ENCODE measurements around the gene CTNND1. TPM values are rescaled to one million over a fixed set of nuclear protein-coding genes. Genes with fewer than 3 reads are reported as not detected.

Gene CTNND1
- total RNA-seq, 2 experiments from 2014 or later, result 2.4 to 4.5 TPM

GRCh38 chr11:57742087-57742452, 19.5 kb upstream of the CTNND1 start:
- Mint-ChIP-seq H3K27me3 (no peaks in the 10 kb centered on the region), H3K27ac (peak overlapping the region; percentile 95), H3K36me3 (ENCODE audit: low read depth) (peaks cover 68% of the 10 kb centered on the region), H3K4me3 (peak overlapping the region; percentile 98), H3K4me1 (peaks cover 28% of the 10 kb centered on the region), H3K9me3 (no peaks in the 10 kb centered on the region)
- POLR2A ChIA-PET, result interaction anchor here (0.7 to 3.1 kb wide), 28 partner anchors 10 to 1402 kb away, joined by 3 to 54 read pairs (median 4); partner anchors contain the start of genes BTBD18, CLP1, FAM111B and MED19
- CTCF ChIA-PET, result interaction anchor here (0.6 to 4.1 kb wide), 6 partner anchors 10 to 174 kb away, joined by 4 to 35 read pairs (median 4); partner anchors contain the start of genes BTBD18 and UBE2L6
- no peak for DNase-seq

DNA sequence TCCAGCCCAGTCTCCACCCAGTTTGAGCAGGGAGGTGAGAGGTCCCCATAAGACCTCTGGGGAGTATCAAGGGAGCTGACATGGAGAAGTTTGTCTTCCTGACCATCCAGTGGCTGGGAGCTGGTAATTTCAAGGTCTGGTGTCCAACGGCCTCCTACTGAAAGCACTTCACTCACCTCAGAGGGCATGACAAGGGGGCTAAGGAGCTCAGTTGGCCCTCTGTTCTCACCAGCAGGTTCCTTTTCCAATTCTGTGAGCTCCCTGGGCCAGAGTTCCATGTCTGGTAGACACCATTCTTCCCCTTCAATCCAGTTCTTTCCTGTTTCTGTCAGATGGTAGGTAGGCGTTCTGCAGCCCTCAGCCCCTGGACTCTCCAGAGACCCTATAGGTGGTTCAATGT, 17.2 kb upstream of the CTNND1 start:
- H3K36me3 Mint-ChIP-seq (ENCODE audit: low read depth), result peaks cover 59% of the 10 kb centered on the region
- POLR2A ChIA-PET, result interaction anchor here (1.1 to 1.3 kb wide), 2 partner anchors 33 to 56 kb away, joined by 4 to 5 read pairs; partner anchors contain the start of genes MED19 and TMX2
- H3K4me1 Mint-ChIP-seq, result peaks cover 30% of the 10 kb centered on the region
- no peak overlapping the region for H3K4me3 Mint-ChIP-seq
- CTCF ChIA-PET, result no interaction called here
- H3K9me3 Mint-ChIP-seq, result no peaks in the 10 kb centered on the region
- H3K27ac Mint-ChIP-seq, result peak overlapping the region; percentile 36
- H3K27me3 Mint-ChIP-seq, result no peaks in the 10 kb centered on the region
- DNase-seq, result no peak

DNA sequence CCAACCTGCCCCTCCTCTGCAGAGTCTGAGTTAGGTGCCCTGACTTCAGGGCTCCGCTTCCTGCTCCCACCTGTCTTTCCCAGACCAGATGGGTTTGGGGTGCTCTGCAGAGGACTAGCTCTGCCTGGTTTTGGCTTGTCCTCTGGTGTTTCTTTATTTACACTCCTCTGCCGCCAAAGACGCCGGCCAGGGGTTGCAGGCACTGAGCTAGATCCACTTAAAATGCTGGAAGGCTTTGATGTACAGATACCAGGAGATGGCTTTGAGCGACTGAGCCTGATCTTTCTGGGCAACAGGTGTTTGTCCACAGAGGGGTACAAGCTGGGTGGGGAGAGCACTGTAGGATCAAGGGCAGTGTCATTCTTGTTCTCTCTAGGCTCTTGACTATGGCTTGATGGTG, 16.4 kb upstream of the CTNND1 start:
- H3K36me3 Mint-ChIP-seq (ENCODE audit: low read depth), result peaks cover 55% of the 10 kb centered on the region
- H3K27me3 Mint-ChIP-seq, result no peaks in the 10 kb centered on the region
- no peak for DNase-seq
- H3K27ac Mint-ChIP-seq, result no peak overlapping the region
- ChIA-PET POLR2A (interaction anchor here (1.1 kb wide), 1 partner anchor 33 kb away, joined by 4 read pairs; the partner anchor contains the start of genes MED19 and TMX2), CTCF (interaction anchor here (1.2 to 5.4 kb wide), 2 partner anchors 13 to 56 kb away, joined by 4 to 37 read pairs; no protein-coding TSS in a partner anchor)
- H3K4me3 Mint-ChIP-seq, result no peak overlapping the region
- peaks cover 27% of the 10 kb centered on the region for H3K4me1 Mint-ChIP-seq
- H3K9me3 Mint-ChIP-seq, result no peaks in the 10 kb centered on the region

DNA sequence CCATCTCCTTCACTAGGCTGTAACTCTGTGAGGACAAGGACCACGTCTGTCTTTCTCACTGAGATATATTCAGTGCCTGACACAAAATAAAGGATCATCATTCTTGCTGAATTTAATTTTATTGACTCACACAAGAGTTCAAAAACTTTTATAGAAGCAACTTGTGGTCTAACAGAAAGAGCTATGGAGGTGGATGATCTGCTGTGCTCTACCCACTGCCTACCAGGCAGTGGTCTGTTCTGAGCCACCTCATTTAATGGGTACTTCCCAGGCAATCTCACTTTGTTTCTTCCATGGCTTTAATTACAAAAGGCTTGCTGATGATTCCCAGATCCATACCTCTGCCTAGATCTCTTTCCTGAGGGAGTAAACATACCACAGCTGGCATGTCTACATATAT, 14.7 kb upstream of the CTNND1 start:
- H3K4me1 Mint-ChIP-seq, result peaks cover 19% of the 10 kb centered on the region
- H3K4me3 Mint-ChIP-seq, result no peak overlapping the region
- ChIA-PET POLR2A (interaction anchor here (0.9 kb wide), 1 partner anchor 18 kb away, joined by 3 read pairs; no protein-coding TSS in a partner anchor), CTCF (interaction anchor here (5.4 kb wide), 1 partner anchor 54 kb away, joined by 37 read pairs; no protein-coding TSS in a partner anchor)
- H3K36me3 Mint-ChIP-seq (ENCODE audit: low read depth), result peaks cover 48% of the 10 kb centered on the region
- no peaks in the 10 kb centered on the region for H3K27me3 Mint-ChIP-seq
- no peak overlapping the region for H3K27ac Mint-ChIP-seq
- no peaks in the 10 kb centered on the region for H3K9me3 Mint-ChIP-seq
- no peak for DNase-seq

GRCh38 chr11:57751176-57751575, 10.4 kb upstream of the CTNND1 start:
- H3K4me1 Mint-ChIP-seq, result peaks cover 4% of the 10 kb centered on the region
- no peak for DNase-seq
- no peak overlapping the region for H3K4me3 Mint-ChIP-seq
- H3K27me3 Mint-ChIP-seq, result no peaks in the 10 kb centered on the region
- H3K9me3 Mint-ChIP-seq, result no peaks in the 10 kb centered on the region
- peaks cover 18% of the 10 kb centered on the region for H3K36me3 Mint-ChIP-seq (ENCODE audit: low read depth)
- ChIA-PET CTCF (interaction anchor here (0.5 to 2.2 kb wide), 11 partner anchors 10 to 84 kb away, joined by 3 to 60 read pairs (median 3); partner anchors contain the start of gene SELENOH), POLR2A (interaction anchor here (1.0 to 2.1 kb wide), 2 partner anchors 9 to 49 kb away, joined by 4 to 13 read pairs; partner anchors contain the start of gene SELENOH)
- no peak overlapping the region for H3K27ac Mint-ChIP-seq

- CTCF ChIA-PET, result interaction anchor here (0.5 to 2.2 kb wide), 13 partner anchors 9 to 84 kb away, joined by 3 to 60 read pairs (median 3); partner anchors contain the start of gene SELENOH
- POLR2A ChIA-PET, result interaction anchor here (0.8 to 2.1 kb wide), 3 partner anchors 10 to 49 kb away, joined by 3 to 13 read pairs (median 4); partner anchors contain the start of gene SELENOH
- no peak within 1 kb of the TSS for H3K27ac Mint-ChIP-seq
- no peak for DNase-seq
- no peaks in the 10 kb centered on the region for H3K9me3 Mint-ChIP-seq
- no peak within 1 kb of the TSS for H3K4me3 Mint-ChIP-seq
- no peaks in the 10 kb centered on the region for H3K27me3 Mint-ChIP-seq
- H3K36me3 Mint-ChIP-seq (ENCODE audit: low read depth), result peaks cover 14% of the 10 kb centered on the region
- H3K4me1 Mint-ChIP-seq, result peaks cover 4% of the 10 kb centered on the region
Observed at GRCh38 chr11:57751676-57752253, 9.8 kb upstream of the CTNND1 start, which contains the start of gene BTBD18. Gene BTBD18, minus strand, starts transcription at chr11:57751819. Its CDS starts 631 bp downstream, at chr11:57751188.

DNA sequence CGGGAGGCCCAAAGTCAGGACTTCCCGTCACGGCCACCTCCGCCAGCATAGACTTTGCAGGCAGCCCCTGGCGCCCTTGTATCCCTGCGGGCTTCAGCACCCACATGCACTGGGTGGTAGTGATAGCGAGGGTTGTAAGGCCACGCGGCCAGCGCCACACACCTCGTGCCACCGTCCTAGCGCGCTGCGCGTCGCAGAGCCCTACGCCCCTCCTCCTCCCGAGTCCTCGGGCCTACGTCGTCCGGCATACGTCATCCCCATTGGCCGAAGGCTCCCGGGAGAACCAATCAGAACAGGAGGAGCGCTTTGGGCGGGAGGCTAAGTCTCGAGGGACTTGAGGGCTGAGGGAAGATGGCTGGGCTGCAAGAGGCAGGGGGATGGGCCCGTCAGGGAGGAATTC, 8.6 kb upstream of the CTNND1 start:
- ChIA-PET POLR2A (interaction anchor here (2.1 kb wide), 1 partner anchor 11 kb away, joined by 13 read pairs; the partner anchor contains the start of gene SELENOH), CTCF (interaction anchor here (1.1 to 2.2 kb wide), 2 partner anchors 18 to 47 kb away, joined by 3 to 60 read pairs; no protein-coding TSS in a partner anchor)
- DNase-seq, result no peak
- H3K27ac Mint-ChIP-seq, result no peak overlapping the region
- no peaks in the 10 kb centered on the region for H3K9me3 Mint-ChIP-seq
- H3K4me3 Mint-ChIP-seq, result no peak overlapping the region
- H3K27me3 Mint-ChIP-seq, result no peaks in the 10 kb centered on the region
- H3K36me3 Mint-ChIP-seq (ENCODE audit: low read depth), result peaks cover 9% of the 10 kb centered on the region
- peaks cover 1% of the 10 kb centered on the region for H3K4me1 Mint-ChIP-seq

- Mint-ChIP-seq H3K9me3 (no peaks in the 10 kb centered on the region), H3K27ac (no peak overlapping the region), H3K4me3 (no peak overlapping the region), H3K4me1 (no peaks in the 10 kb centered on the region), H3K36me3 (ENCODE audit: low read depth) (no peaks in the 10 kb centered on the region), H3K27me3 (peaks cover 4% of the 10 kb centered on the region)
- DNase-seq, result no peak
- CTCF ChIA-PET, result interaction anchor here (1.4 to 1.5 kb wide), 2 partner anchors 13 to 43 kb away, joined by 4 read pairs; no protein-coding TSS in a partner anchor
- POLR2A ChIA-PET, result no interaction called here
Observed at GRCh38 chr11:57758174-57758573, 3.4 kb upstream of the CTNND1 start.

DNA sequence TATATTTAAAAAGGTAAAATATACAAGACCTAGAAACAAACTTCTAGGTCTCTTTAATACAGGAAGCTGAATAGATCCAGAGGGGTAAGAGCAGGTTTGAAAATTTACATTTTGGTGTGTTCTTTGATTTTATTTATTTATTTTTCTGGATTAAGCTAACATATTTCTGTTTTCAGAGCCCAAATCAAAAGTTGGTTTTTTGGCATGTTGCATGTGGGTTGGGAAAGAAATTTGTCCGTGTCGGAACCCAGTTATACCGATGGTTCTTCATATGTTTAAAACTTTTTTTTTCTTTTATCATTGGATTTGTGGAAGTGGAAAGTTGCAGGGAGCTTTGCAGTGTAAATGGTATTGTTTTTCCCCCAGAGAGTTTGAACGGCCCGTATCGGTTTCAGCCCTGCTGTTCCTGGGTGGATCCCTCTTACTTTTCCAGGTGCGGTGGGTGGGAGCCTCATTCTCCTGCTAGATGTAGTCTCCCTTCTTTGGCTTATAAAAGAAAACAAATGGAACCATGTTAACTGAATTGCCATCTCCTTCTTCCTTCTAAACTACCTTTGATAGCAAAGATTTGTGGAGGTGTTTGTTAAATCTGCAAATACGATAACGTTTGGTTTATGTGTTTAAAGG, 746 bp downstream of the CTNND1 start:
- Mint-ChIP-seq H3K4me1 (no peaks in the 10 kb centered on the region), H3K36me3 (ENCODE audit: low read depth) (no peaks in the 10 kb centered on the region), H3K4me3 (no peak overlapping the region), H3K9me3 (no peaks in the 10 kb centered on the region), H3K27me3 (peaks cover 4% of the 10 kb centered on the region), H3K27ac (no peak overlapping the region)
- POLR2A ChIA-PET, result no interaction called here
- CTCF ChIA-PET, result interaction anchor here (1.2 kb wide), 1 partner anchor 38 kb away, joined by 3 read pairs; no protein-coding TSS in a partner anchor
- no peak for DNase-seq

- no peaks in the 10 kb centered on the region for H3K4me1 Mint-ChIP-seq
- H3K27ac Mint-ChIP-seq, result no peak overlapping the region
- no peaks in the 10 kb centered on the region for H3K9me3 Mint-ChIP-seq
- no peak overlapping the region for H3K4me3 Mint-ChIP-seq
- peaks cover 4% of the 10 kb centered on the region for H3K27me3 Mint-ChIP-seq
- CTCF ChIA-PET, result no interaction called here
- H3K36me3 Mint-ChIP-seq (ENCODE audit: low read depth), result no peaks in the 10 kb centered on the region
- POLR2A ChIA-PET, result no interaction called here
- no peak for DNase-seq
Observed at GRCh38 chr11:57763568-57763967, 2.0 kb downstream of the CTNND1 start.

GRCh38 chr11:57764021-57764420, 2.4 kb downstream of the CTNND1 start:
- H3K36me3 Mint-ChIP-seq (ENCODE audit: low read depth), result no peaks in the 10 kb centered on the region
- H3K4me3 Mint-ChIP-seq, result no peak overlapping the region
- no peaks in the 10 kb centered on the region for H3K9me3 Mint-ChIP-seq
- POLR2A ChIA-PET, result no interaction called here
- CTCF ChIA-PET, result interaction anchor here (0.7 to 2.7 kb wide), 2 partner anchors 36 to 168 kb away, joined by 3 to 12 read pairs; no protein-coding TSS in a partner anchor
- H3K27ac Mint-ChIP-seq, result no peak overlapping the region
- H3K27me3 Mint-ChIP-seq, result peaks cover 4% of the 10 kb centered on the region
- no peak for DNase-seq
- no peaks in the 10 kb centered on the region for H3K4me1 Mint-ChIP-seq

DNA sequence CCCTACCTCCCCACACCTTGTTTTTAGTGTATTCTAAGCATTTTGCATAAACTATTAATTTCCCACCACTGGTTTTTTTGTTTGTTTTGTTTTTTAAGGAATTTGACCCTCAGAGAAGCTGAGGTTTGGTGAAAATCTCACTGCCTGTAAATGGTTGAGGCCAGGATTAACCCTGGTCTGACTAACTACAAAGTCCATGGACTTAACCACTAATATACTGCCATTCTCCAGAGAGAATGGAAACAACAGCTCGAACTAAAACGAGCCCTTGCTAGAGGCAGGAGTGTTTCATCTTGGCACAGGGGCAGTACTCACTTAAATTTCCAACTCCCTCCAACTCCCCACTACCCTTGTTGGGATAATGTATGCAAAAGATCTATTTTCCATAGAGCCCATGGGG, 3.0 kb downstream of the CTNND1 start:
- H3K4me3 Mint-ChIP-seq, result no peak overlapping the region
- H3K27me3 Mint-ChIP-seq, result peaks cover 4% of the 10 kb centered on the region
- no peak overlapping the region for H3K27ac Mint-ChIP-seq
- ChIA-PET CTCF (interaction anchor here (0.7 to 2.7 kb wide), 2 partner anchors 36 to 167 kb away, joined by 3 to 12 read pairs; no protein-coding TSS in a partner anchor), POLR2A (no interaction called here)
- peaks cover 3% of the 10 kb centered on the region for H3K4me1 Mint-ChIP-seq
- DNase-seq, result no peak
- no peaks in the 10 kb centered on the region for H3K36me3 Mint-ChIP-seq (ENCODE audit: low read depth)
- H3K9me3 Mint-ChIP-seq, result no peaks in the 10 kb centered on the region

GRCh38 chr11:57764972-57765371, 3.4 kb downstream of the CTNND1 start:
- no peaks in the 10 kb centered on the region for H3K36me3 Mint-ChIP-seq (ENCODE audit: low read depth)
- peaks cover 4% of the 10 kb centered on the region for H3K27me3 Mint-ChIP-seq
- no peak for DNase-seq
- H3K4me1 Mint-ChIP-seq, result peaks cover 5% of the 10 kb centered on the region
- no peaks in the 10 kb centered on the region for H3K9me3 Mint-ChIP-seq
- no peak overlapping the region for H3K27ac Mint-ChIP-seq
- H3K4me3 Mint-ChIP-seq, result no peak overlapping the region
- CTCF ChIA-PET, result interaction anchor here (2.7 kb wide), 1 partner anchor 35 kb away, joined by 12 read pairs; no protein-coding TSS in a partner anchor
- POLR2A ChIA-PET, result no interaction called here

Data from activated CD4-positive, alpha-beta memory T cell treated with anti-CD3 and anti-CD28 coated beads, Interleukin-2, amount 10 ng/mL, durations not matched to agents 7 days and 5 days (primary cell).